Keratinocyte (primary cell): ENCODE results near the gene TRMT5. TPM values are rescaled to one million over a fixed set of nuclear protein-coding genes. Genes with fewer than 3 reads are reported as not detected.

ENCODE experiments used
- DNase-seq: peaks from one replicate; pipeline ENCODE4 v3.0.0-alpha.2; 2011; ENCODE audit warnings: low read depth, missing footprints, low spot score
- FAIRE-seq: peaks from 2 replicates; lab custom pipeline; 2011; peaks lifted over from hg19 to GRCh38; lab: Jason Lieb, UNC
- H2AFZ ChIP-seq: 2 replicates; pipeline ENCODE4 v1.6.0; 2012; ENCODE audit warnings: low read length, control low read depth, inconsistent platforms; ENCODE audit not compliant: control insufficient read depth
- H3K27ac ChIP-seq: 2 replicates; pipeline ENCODE4 v1.5.1; 2011; ENCODE audit warnings: low read length; ENCODE audit not compliant: control insufficient read depth, insufficient read depth
- H3K27me3 ChIP-seq: 3 replicates; pipeline ENCODE4 v1.6.0; 2011; ENCODE audit warnings: low read length; ENCODE audit not compliant: control insufficient read depth, insufficient read depth; ENCODE audit errors: extremely low read depth
- H3K36me3 ChIP-seq, 2 experiments: 2 replicates in 1 of 2; 3 replicates in 1 of 2; pipeline ENCODE4 v1.5.1; 2011; ENCODE audit warnings: low read length in 2 of 2, mild to moderate bottlenecking in 1 of 2; ENCODE audit not compliant: control insufficient read depth in 2 of 2, insufficient read depth in 2 of 2; ENCODE audit errors: extremely low read depth in 1 of 2
- H3K4me1 ChIP-seq: 3 replicates; pipeline ENCODE4 v1.5.1; 2011; ENCODE audit warnings: low read length; ENCODE audit not compliant: control insufficient read depth, insufficient read depth; ENCODE audit errors: extremely low read depth
- H3K4me2 ChIP-seq: 3 replicates; pipeline ENCODE4 v1.6.0; 2011; ENCODE audit warnings: low read depth, low read length; ENCODE audit not compliant: control insufficient read depth, insufficient read depth; ENCODE audit errors: extremely low read depth
- H3K4me3 ChIP-seq, 3 experiments: fragments of 200-600 bp in 1 of 3; sonication (generic) in 1 of 3; 2 replicates in 2 of 3; 3 replicates in 1 of 3; pipeline ENCODE4 v1.5.1; 2011 to 2016; ENCODE audit warnings: low read length in 3 of 3, mild to moderate bottlenecking in 3 of 3, control low read depth in 2 of 3, inconsistent platforms in 1 of 3, low read depth in 1 of 3, mixed read lengths in 1 of 3, mixed run types in 1 of 3, moderate library complexity in 1 of 3; ENCODE audit not compliant: control insufficient read depth in 2 of 3, insufficient read depth in 2 of 3; ENCODE audit errors: extremely low read depth in 1 of 3
- H3K79me2 ChIP-seq: 2 replicates; pipeline ENCODE4 v1.6.0; 2012; ENCODE audit warnings: low read length; ENCODE audit not compliant: control insufficient read depth, insufficient read depth
- H3K9ac ChIP-seq: 3 replicates; pipeline ENCODE4 v1.6.0; 2011; ENCODE audit warnings: low read length; ENCODE audit not compliant: control insufficient read depth, insufficient read depth; ENCODE audit errors: extremely low read depth
- H3K9me1 ChIP-seq: 3 replicates; pipeline ENCODE4 v1.6.0; 2011; ENCODE audit warnings: low read length; ENCODE audit not compliant: control insufficient read depth, insufficient read depth; ENCODE audit errors: extremely low read depth
- H3K9me3 ChIP-seq: 2 replicates; pipeline ENCODE4 v1.5.1; 2012; ENCODE audit warnings: low read depth, low read length; ENCODE audit not compliant: control insufficient read depth
- H4K20me1 ChIP-seq: 3 replicates; pipeline ENCODE4 v1.6.0; 2011; ENCODE audit warnings: low read length; ENCODE audit not compliant: control insufficient read depth, insufficient read depth; ENCODE audit errors: extremely low read depth
- EZH2 ChIP-seq: IDR thresholded peaks from one replicate; pipeline ENCODE4 v1.6.1; 2012; ENCODE audit warnings: inconsistent platforms, mild to moderate bottlenecking, low read length, moderate library complexity
- dilution Hi-C: fragments of 300-500 bp; cut with MboI; formaldehyde crosslinking; loops from one replicate; pipeline ENCODE4 v1.7.0; 2020; ENCODE audit warnings: low sequenced_read_pairs; ENCODE audit not compliant: extremely low pct_ligation_motif_present
- polyA plus RNA-seq, 5 experiments: library from polyadenylated mRNA; depleted of rRNA in 3 of 5; stranded (reverse) in 3 of 5; stranded (forward) in 1 of 5; unstranded in 1 of 5; fragments of >200 nt; gene quantifications; 1 replicate in 1 of 5; 2 replicates in 3 of 5; 3 replicates in 1 of 5; pipeline versions ENCODE4 v1.2.1 to v1.2.3, GENCODE V29; 2011 to 2012; ENCODE audit warnings: missing spikeins in 2 of 5, low read depth in 1 of 5, low replicate concordance in 1 of 5
- TF ChIP-seq, protein P1 (sequence below), 3 experiments: IDR thresholded peaks in 1 of 3; conservative IDR thresholded peaks in 1 of 3; optimal IDR thresholded peaks in 1 of 3; 2 replicates in 2 of 3; 3 replicates in 1 of 3; pipeline versions ENCODE3 to v1.5.1; 2011; ENCODE audit warnings: low read length in 3 of 3, mild to moderate bottlenecking in 3 of 3, moderate library complexity in 2 of 3, control low read depth in 1 of 3, inconsistent platforms in 1 of 3; ENCODE audit not compliant: insufficient read depth in 2 of 3; ENCODE audit errors: extremely low read depth in 1 of 3

The TRMT5 gene
- polyA plus RNA-seq, 1 donor (not counting 4 experiments of a cell fraction or from before 2014, with no cell fraction given), result 13.8 TPM

DNA sequence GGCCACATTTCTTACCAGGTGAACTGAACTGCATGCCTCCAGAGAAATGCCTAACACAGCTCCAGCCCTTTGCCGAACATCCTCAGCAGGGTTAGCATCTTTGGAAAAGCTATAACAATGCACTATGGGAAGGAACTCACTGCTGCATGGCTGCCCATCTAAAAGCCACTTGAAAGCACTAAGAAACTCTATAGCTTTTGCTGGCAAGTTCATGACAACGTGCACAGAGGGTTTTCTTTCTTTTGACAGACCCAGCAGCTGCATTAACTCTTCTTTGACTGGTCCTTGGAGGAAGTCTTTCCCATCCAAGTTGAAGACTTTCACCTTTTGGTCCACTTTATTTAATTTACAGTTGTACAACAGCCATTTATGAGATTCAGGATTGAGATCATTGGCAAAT is 5.3 kb downstream of the TRMT5 start:
- Histone ChIP-seq H3K9me3 (no peaks in the 10 kb centered on the region), H3K79me2 (peaks cover 22% of the 10 kb centered on the region), H3K4me1 (peaks cover 17% of the 10 kb centered on the region), H3K27me3 (no peaks in the 10 kb centered on the region), H3K4me3 (no peak overlapping the region), H3K36me3 (peaks cover 10 to 18% of the 10 kb centered on the region in 2 experiments), H2AFZ (no peak overlapping the region), H4K20me1 (no peaks in the 10 kb centered on the region), H3K27ac (no peak overlapping the region), H3K4me2 (no peak overlapping the region), H3K9me1 (no peaks in the 10 kb centered on the region), H3K9ac (no peak overlapping the region)
- DNase-seq, result no peak
- no peak for TF ChIP-seq EZH2
- TF ChIP-seq, protein P1, sequence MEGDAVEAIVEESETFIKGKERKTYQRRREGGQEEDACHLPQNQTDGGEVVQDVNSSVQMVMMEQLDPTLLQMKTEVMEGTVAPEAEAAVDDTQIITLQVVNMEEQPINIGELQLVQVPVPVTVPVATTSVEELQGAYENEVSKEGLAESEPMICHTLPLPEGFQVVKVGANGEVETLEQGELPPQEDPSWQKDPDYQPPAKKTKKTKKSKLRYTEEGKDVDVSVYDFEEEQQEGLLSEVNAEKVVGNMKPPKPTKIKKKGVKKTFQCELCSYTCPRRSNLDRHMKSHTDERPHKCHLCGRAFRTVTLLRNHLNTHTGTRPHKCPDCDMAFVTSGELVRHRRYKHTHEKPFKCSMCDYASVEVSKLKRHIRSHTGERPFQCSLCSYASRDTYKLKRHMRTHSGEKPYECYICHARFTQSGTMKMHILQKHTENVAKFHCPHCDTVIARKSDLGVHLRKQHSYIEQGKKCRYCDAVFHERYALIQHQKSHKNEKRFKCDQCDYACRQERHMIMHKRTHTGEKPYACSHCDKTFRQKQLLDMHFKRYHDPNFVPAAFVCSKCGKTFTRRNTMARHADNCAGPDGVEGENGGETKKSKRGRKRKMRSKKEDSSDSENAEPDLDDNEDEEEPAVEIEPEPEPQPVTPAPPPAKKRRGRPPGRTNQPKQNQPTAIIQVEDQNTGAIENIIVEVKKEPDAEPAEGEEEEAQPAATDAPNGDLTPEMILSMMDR (optimal IDR thresholded peaks at IDR 0.05 in 1 of 3, IDR thresholded peaks at IDR 0.05 in 1 of 3, conservative IDR thresholded peaks at IDR 0.05 in 1 of 3; ENCODE audit: extremely low read depth in 1 of 3, insufficient read depth in 2 of 3, low read length in 3 of 3), result no peak
- no peak for FAIRE-seq
- dilution Hi-C loops, result no loop called here

DNA sequence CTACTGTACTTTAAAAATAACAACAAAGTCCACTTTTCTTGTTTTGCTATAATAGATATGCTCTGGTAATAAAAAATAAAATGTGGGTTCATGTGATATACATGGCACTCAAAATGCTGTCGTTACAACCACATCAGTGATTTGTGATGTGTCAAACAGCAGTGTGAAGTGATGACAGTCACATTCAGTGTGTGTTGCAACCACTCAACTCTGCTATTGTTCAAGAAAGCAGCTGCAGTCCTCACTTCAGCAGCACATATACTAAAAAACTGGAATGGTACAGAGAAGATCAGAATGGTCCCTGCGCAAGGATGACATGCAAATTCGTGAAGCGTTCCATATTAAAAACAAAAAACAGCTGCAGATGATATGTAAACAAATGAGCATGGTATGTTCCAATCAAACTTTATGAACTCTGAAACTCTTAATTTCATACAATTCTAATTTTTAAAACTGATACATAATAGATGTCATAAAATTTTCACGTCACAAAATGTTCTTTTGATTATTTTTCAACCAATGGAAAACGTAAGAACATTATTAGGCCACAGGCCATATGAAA is 6.7 kb downstream of the TRMT5 start:
- Histone ChIP-seq H3K27ac (no peak overlapping the region), H3K4me2 (no peak overlapping the region), H3K9ac (no peak overlapping the region), H3K4me3 (no peak overlapping the region), H4K20me1 (no peaks in the 10 kb centered on the region), H3K4me1 (peaks cover 8% of the 10 kb centered on the region), H3K27me3 (no peaks in the 10 kb centered on the region), H3K9me1 (no peaks in the 10 kb centered on the region), H3K9me3 (no peaks in the 10 kb centered on the region), H3K36me3 (peaks cover 10 to 18% of the 10 kb centered on the region in 2 experiments), H2AFZ (no peak overlapping the region), H3K79me2 (peaks cover 9% of the 10 kb centered on the region)
- TF ChIP-seq, protein P1 (optimal IDR thresholded peaks at IDR 0.05 in 1 of 3, IDR thresholded peaks at IDR 0.05 in 1 of 3, conservative IDR thresholded peaks at IDR 0.05 in 1 of 3; ENCODE audit: extremely low read depth in 1 of 3, insufficient read depth in 2 of 3, low read length in 3 of 3), result no peak
- no peak for TF ChIP-seq EZH2
- DNase-seq (no peak), FAIRE-seq (no peak)
- dilution Hi-C loops, result no loop called here
